OCI-LY3 (cell line): ENCODE results near the gene POTEF.
"Not testable (repeated sequence)": the region's sequence is repeated elsewhere in the genome, so short reads cannot be mapped to it uniquely, and the experiment has no call there.

Experiments
- H2AFZ ChIP-seq: fragments of 200-600, 300-600 bp; shearing (Covaris generic); 2 replicates; pipeline ENCODE4 v1.6.0; 2014; ENCODE audit warnings: antibody characterized with exemption, low read depth, low read length
- H3K27ac ChIP-seq: fragments of 200-600, 300-600 bp; sonication (generic); 2 replicates; pipeline ENCODE4 v1.5.1; 2014; ENCODE audit warnings: mild to moderate bottlenecking, low read length, moderate library complexity, mixed read lengths
- H3K27me3 ChIP-seq: fragments of 200-600, 300-600 bp; sonication (generic); 2 replicates; pipeline ENCODE4 v1.6.1; 2014; ENCODE audit warnings: low read depth, low read length, mixed read lengths
- H3K36me3 ChIP-seq: fragments of 200-600, 300-600 bp; sonication (generic); replicated peaks from 2 replicates; pipeline ENCODE3; 2014; ENCODE audit warnings: low read depth, low read length, mixed read lengths
- H3K4me1 ChIP-seq: fragments of 300-600, 200-600 bp; sonication (generic); 2 replicates; pipeline ENCODE4 v1.6.1; 2014; ENCODE audit warnings: low read length, mixed read lengths
- H3K4me2 ChIP-seq: fragments of 200-600, 300-600 bp; sonication (generic); 2 replicates; pipeline ENCODE4 v1.6.1; 2014; ENCODE audit warnings: low read length, mixed read lengths
- H3K4me3 ChIP-seq: fragments of 300-600, 200-600 bp; sonication (generic); 2 replicates; pipeline ENCODE4 v1.5.1; 2014; ENCODE audit warnings: antibody characterized with exemption, mild to moderate bottlenecking, low read length, moderate library complexity
- H3K79me2 ChIP-seq: fragments of 300-600, 200-600 bp; shearing (Covaris generic); 2 replicates; pipeline ENCODE4 v1.6.1; 2014; ENCODE audit warnings: mild to moderate bottlenecking, low read length, mixed read lengths
- H3K9ac ChIP-seq: fragments of 300-600, 200-600 bp; shearing (Covaris generic); 2 replicates; pipeline ENCODE4 v1.6.0; 2014; ENCODE audit warnings: mild to moderate bottlenecking, low read length, moderate library complexity
- H3K9me3 ChIP-seq: fragments of 200-600, 300-600 bp; shearing (Covaris generic); 2 replicates; pipeline ENCODE4 v1.6.1; 2014; ENCODE audit warnings: low read length, mixed read lengths; ENCODE audit not compliant: insufficient read depth
- H4K20me1 ChIP-seq: fragments of 200-600, 300-600 bp; sonication (generic); 2 replicates; pipeline ENCODE4 v1.6.1; 2016; ENCODE audit warnings: low read length, mixed read lengths; ENCODE audit not compliant: insufficient read depth
- CTCF ChIP-seq: fragments of 200-600, 300-600 bp; sonication (generic); IDR thresholded peaks from 2 replicates; pipeline ENCODE4 v1.5.1; 2014; ENCODE audit warnings: antibody characterized with exemption, low read length, low read depth
- EZH2phosphoT487 ChIP-seq: fragments of 200-600 bp; shearing (Covaris generic); IDR thresholded peaks from 2 replicates; pipeline ENCODE4 v1.6.1; 2018; ENCODE audit warnings: antibody characterized with exemption, mixed run types, low read depth

Gene POTEF

GRCh38 chr2:130135692-130136541 lies 6.9 kb upstream of the POTEF start:
- Histone ChIP-seq H3K9me3 (no peaks in the 10 kb centered on the region), H3K4me3 (no peak overlapping the region), H4K20me1 (no peaks in the 10 kb centered on the region), H3K9ac (no peak overlapping the region), H3K27ac (no peak overlapping the region), H3K27me3 (no peaks in the 10 kb centered on the region), H3K36me3 (no peaks in the 10 kb centered on the region), H3K4me2 (no peak overlapping the region), H2AFZ (no peak overlapping the region), H3K79me2 (no peaks in the 10 kb centered on the region), H3K4me1 (no peaks in the 10 kb centered on the region)
- TF ChIP-seq EZH2phosphoT487 (no peak), CTCF (no peak)

- not testable (repeated sequence) for H3K9ac ChIP-seq
Observed at GRCh38 chr2:130128464-130128863, 558 bp downstream of the POTEF start.

GRCh38 chr2:130127726-130128125 lies 1.3 kb downstream of the POTEF start:
- H3K9me3 ChIP-seq, H3K27me3 ChIP-seq: not testable (repeated sequence)

More at GRCh38 chr2:130128464-130128863, 558 bp downstream of the POTEF start:
- not testable (repeated sequence) for H2AFZ ChIP-seq, H3K79me2 ChIP-seq, H3K4me3 ChIP-seq, H3K36me3 ChIP-seq, H4K20me1 ChIP-seq, H3K27me3 ChIP-seq, H3K4me1 ChIP-seq, H3K27ac ChIP-seq, H3K4me2 ChIP-seq, H3K9me3 ChIP-seq

GRCh38 chr2:130120924-130121323 lies 8.1 kb downstream of the POTEF start:
- H4K20me1 ChIP-seq, H3K9me3 ChIP-seq, H3K4me2 ChIP-seq, H3K4me3 ChIP-seq, H3K79me2 ChIP-seq, H2AFZ ChIP-seq, H3K4me1 ChIP-seq, H3K9ac ChIP-seq, H3K36me3 ChIP-seq, H3K27ac ChIP-seq, H3K27me3 ChIP-seq: not testable (repeated sequence)

More at GRCh38 chr2:130127726-130128125, 1.3 kb downstream of the POTEF start:
- H3K36me3 ChIP-seq, H3K4me3 ChIP-seq, H2AFZ ChIP-seq, H3K9ac ChIP-seq, H3K4me1 ChIP-seq, H3K27ac ChIP-seq, H3K4me2 ChIP-seq, H3K79me2 ChIP-seq, H4K20me1 ChIP-seq: not testable (repeated sequence)

- not testable (repeated sequence) for H3K4me3 ChIP-seq, H3K79me2 ChIP-seq, H3K27ac ChIP-seq, H3K9ac ChIP-seq, H3K9me3 ChIP-seq, H3K36me3 ChIP-seq, H3K27me3 ChIP-seq, H3K4me1 ChIP-seq, H2AFZ ChIP-seq, H3K4me2 ChIP-seq, H4K20me1 ChIP-seq
Observed at GRCh38 chr2:130102597-130103363, 26.2 kb downstream of the POTEF start.

GRCh38 chr2:130062645-130063044 lies 66.4 kb downstream of the POTEF start:
- H3K27me3 ChIP-seq: not testable (repeated sequence)

GRCh38 chr2:130059982-130060381 lies 69.0 kb downstream of the POTEF start:
- not testable (repeated sequence) for H2AFZ ChIP-seq, H3K79me2 ChIP-seq, H3K9ac ChIP-seq, H3K27me3 ChIP-seq, H3K4me2 ChIP-seq, H3K4me3 ChIP-seq, H3K27ac ChIP-seq, H3K4me1 ChIP-seq, H4K20me1 ChIP-seq, H3K9me3 ChIP-seq, H3K36me3 ChIP-seq

More at GRCh38 chr2:130062645-130063044, 66.4 kb downstream of the POTEF start:
- not testable (repeated sequence) for H3K4me1 ChIP-seq, H4K20me1 ChIP-seq, H3K79me2 ChIP-seq, H2AFZ ChIP-seq, H3K4me2 ChIP-seq, H3K36me3 ChIP-seq, H3K4me3 ChIP-seq, H3K27ac ChIP-seq, H3K9ac ChIP-seq, H3K9me3 ChIP-seq

- H3K9me3 ChIP-seq, H3K9ac ChIP-seq, H3K36me3 ChIP-seq, H3K4me3 ChIP-seq, H3K27ac ChIP-seq, H3K4me1 ChIP-seq, H2AFZ ChIP-seq, H3K27me3 ChIP-seq, H3K79me2 ChIP-seq, H3K4me2 ChIP-seq, H4K20me1 ChIP-seq: not testable (repeated sequence)
Observed at GRCh38 chr2:130056336-130056735, 72.7 kb downstream of the POTEF start.
